ENCODE data around the gene MYLK.

The MYLK gene

GRCh38 chr3:123768480-123769355, 115.4 kb downstream of the MYLK start:
- DNase-seq (ENCODE audit: low spot score): no peak

- DNase-seq (ENCODE audit: low spot score): no peak
Measured at GRCh38 chr3:123767564-123768292, 116.4 kb downstream of the MYLK start.

- no peak for DNase-seq (ENCODE audit: low spot score)
Measured at GRCh38 chr3:123767009-123767372, 117.1 kb downstream of the MYLK start.

DNA sequence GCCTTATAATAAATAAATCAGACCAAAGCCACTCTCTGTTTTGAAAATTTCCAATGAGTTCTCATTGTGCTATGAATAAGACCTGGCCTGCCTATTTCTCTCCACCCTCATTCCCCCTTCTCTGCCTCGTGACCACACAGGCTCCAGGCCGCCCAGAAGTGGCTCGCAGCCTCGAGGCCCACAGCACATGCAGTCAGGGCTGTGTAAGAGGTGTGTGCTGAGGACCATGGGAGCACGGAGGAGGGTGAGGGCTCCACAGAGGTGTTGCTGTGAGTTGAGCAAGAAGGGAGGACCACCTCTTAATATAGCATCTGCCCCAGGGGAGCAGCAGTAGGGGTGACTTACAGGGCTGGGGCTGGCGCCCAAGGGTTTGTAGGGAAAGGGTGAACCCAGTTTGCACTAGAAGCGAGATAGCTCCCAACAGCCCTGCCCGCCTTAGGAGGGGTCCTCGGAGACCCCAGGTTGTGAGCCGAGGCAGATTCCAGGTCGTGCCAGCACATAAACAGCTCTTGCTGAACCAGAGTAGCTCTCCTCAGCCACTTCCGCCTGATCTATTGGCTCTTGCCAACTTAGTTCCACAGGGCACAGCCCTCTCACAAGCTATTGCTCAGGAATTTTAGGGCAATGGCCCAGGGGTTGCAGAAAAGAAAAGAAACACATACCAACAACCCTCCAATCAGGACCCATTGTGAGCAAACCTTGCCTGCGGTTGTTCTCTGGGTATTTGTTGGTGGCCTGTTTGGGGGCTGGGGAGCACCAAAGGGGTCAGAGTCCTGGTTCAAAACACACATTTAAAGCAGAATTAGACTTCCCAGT, 117.7 kb downstream of the MYLK start:
- DNase-seq (ENCODE audit: low spot score): no peak

DNA sequence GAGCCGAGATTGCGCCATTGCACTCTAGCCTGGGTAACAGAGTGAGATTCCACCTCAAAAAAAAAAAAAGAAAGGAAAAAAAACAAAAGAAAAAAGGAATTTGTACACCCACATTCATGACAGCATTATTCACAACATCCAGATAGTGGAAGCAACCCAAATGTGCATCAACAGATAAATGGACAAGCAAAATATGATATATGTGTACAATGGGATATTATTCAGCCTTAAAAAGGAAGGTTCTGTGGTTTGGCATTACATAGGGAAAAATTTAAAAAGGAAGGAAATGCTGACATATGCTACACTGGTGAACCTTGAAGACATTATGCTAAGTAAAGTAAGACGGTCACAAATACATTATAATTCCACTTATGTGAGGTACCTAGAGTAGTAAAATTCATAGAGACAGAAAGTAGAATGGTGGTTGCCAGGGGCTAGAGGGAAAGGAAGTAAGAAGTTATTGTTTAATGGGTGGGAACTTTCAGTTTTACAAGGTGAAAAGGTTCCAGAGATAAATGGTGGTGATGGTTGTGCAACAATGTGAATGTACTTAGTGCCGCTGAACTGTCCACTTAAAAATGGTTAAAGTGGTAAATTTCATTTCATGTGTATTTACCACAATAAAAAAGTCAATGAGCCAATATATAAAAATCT, 118.5 kb downstream of the MYLK start:
- no peak for DNase-seq (ENCODE audit: low spot score)

- DNase-seq (ENCODE audit: low spot score): no peak
Measured at GRCh38 chr3:123764647-123765046, 119.5 kb downstream of the MYLK start.

GRCh38 chr3:123762805-123763204, 121.3 kb downstream of the MYLK start:
- DNase-seq (ENCODE audit: low spot score): no peak

DNA sequence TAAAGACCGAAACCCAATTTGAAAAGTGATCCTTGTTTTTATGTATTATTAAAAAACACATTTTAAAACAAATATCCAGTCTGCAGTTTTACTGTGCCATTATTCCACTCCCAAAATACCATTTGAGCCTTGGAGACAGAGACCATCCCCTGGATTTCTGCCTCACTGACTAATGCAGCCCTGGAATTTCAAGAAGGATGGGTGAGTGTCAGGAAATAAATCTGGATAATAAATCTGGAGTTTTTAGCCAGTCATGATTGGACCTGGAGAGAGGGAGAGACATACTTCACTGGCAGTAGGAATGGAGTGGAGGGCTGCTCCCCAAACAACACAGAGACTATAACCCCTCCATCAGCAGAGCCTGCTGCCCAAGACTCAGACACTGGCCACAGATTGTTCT, 123.3 kb downstream of the MYLK start:
- no peak for DNase-seq (ENCODE audit: low spot score)

- no peak for DNase-seq (ENCODE audit: low spot score)
Measured at GRCh38 chr3:123759871-123760270, 124.3 kb downstream of the MYLK start.

DNA sequence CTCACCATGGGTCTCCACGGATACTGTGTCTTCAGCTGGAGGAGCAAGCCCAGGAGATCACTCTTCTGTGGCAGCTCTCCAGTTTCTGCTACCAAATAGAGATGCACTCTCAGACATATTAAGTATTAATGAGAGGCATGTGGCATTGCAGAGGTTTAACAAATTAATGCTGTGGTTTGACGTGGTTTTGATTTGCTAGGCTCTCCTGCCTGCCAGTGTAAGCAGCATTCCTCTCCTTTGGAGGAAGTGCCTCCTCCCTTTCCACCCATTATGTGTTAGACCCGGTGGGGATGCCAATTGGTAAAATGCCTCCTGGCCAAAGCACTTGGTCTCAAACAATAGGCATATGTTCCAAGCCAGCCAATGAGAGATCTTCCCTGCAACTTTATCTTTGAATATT, 124.8 kb downstream of the MYLK start:
- DNase-seq (ENCODE audit: low spot score): no peak

GRCh38 chr3:123758081-123758564, 126.0 kb downstream of the MYLK start:
- DNase-seq (ENCODE audit: low spot score): no peak

GRCh38 chr3:123757281-123757940, 126.7 kb downstream of the MYLK start:
- DNase-seq (ENCODE audit: low spot score): peak; percentile 23

- DNase-seq (ENCODE audit: low spot score): no peak
Measured at GRCh38 chr3:123755501-123755900, 128.6 kb downstream of the MYLK start.

- no peak for DNase-seq (ENCODE audit: low spot score)
Measured at GRCh38 chr3:123755085-123755484, 129.0 kb downstream of the MYLK start.

DNA sequence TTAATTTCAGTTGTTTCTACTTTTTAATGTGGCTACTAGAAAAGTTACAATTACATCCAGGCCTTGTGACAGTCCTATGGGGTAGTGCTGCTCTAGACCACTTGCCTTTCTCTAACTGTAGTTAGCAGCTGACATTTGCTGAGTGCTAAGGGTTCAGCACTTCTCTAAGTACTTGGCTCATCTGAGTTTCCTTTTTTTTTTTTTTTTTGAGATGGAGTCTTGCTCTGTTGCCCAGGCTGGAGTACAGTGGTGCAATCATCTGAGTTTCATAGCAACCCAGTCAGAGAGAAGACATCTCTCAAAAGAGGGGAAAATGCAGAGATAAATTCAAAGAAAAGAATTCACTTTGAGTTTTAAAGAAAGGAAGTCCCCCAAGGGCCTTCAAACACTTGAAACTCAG, 130.8 kb downstream of the MYLK start:
- no peak for DNase-seq (ENCODE audit: low spot score)

GRCh38 chr3:123752228-123752627, 131.9 kb downstream of the MYLK start:
- no peak for DNase-seq (ENCODE audit: low spot score)

DNA sequence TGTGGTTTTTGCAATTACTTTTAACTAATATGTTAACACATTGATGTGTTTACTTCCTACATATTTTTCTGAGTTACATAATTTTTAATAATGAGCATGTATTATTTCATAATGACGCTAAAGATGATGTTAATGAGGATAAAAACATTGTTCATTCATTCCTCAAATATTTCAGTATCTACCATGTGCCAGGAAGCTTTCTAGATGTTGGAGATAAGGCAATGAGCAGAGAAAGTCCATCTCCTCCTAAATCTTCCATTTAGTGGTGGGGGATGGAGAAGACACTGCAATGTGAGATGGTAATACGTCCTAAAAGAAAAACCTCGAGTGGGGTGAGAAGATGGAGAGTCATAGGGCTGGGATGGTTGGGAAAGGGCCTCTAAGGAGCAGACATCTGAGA, 132.7 kb downstream of the MYLK start:
- no peak for DNase-seq (ENCODE audit: low spot score)

- DNase-seq (ENCODE audit: low spot score): no peak
Measured at GRCh38 chr3:123750659-123751420, 133.3 kb downstream of the MYLK start.

DNA sequence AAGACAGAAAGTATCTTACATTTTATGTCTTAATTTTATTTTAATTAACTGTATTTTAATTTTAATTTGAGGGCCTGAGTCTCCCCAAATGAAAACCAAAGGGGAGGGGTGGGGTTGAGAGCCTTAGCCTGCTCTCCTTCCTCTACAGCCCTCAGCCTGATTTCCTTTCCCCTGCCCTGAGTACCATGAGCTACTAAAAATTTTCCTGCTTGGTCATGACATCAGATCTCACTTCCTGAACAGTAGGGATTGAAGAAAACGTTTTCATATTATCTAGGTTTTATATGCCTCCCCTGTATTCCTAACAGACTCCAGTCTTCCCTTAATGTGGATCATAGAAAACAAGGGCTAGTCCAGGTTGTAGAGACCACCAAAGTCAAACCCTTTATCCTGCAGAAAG, 133.9 kb downstream of the MYLK start:
- DNase-seq (ENCODE audit: low spot score): no peak

GRCh38 chr3:123749711-123750110, 134.4 kb downstream of the MYLK start:
- no peak for DNase-seq (ENCODE audit: low spot score)

All from germinal center (tissue), 1 donor.